IMR-90 (cell line): ENCODE results near the gene SATB2.

Source experiments
- CHD1 ChIP-seq: IDR thresholded peaks from 2 replicates; pipeline ENCODE4 v1.6.1; 2012; ENCODE audit warnings: low read depth, low read length, improper control_type of control experiment
- USF2 ChIP-seq: fragments of 150-350 bp; IDR thresholded peaks from 2 replicates; pipeline ENCODE4 v1.6.1; 2017; ENCODE audit warnings: mild to moderate bottlenecking, antibody characterized with exemption, low read length, low read depth
- TF ChIP-seq, protein P1 (sequence below): conservative IDR thresholded peaks from 2 replicates; pipeline ENCODE4 v1.5.1; 2012; ENCODE audit warnings: mild to moderate bottlenecking, low read depth, low read length, improper control_type of control experiment

DNA sequence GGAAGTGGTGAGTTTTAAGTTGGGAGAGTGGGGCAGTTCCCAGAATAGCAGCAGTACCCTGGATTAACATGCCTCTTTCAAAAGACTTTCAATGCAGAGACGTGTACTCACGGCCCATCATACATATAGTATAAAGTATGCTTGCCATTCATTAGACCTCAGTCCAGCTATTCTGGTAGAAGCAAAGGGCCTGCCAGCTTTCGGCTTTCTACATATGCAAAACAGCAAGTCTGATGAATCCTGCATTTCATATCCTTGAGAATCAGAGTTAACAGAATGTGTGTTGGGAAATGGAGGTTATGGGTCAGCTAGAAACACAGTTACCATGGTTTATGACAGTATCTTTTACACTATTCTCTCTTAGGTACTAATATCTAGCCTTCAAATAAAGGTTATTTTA, 27.5 kb downstream of the SATB2 start:
- TF ChIP-seq CHD1 (no peak), USF2 (no peak)
- TF ChIP-seq, protein P1, sequence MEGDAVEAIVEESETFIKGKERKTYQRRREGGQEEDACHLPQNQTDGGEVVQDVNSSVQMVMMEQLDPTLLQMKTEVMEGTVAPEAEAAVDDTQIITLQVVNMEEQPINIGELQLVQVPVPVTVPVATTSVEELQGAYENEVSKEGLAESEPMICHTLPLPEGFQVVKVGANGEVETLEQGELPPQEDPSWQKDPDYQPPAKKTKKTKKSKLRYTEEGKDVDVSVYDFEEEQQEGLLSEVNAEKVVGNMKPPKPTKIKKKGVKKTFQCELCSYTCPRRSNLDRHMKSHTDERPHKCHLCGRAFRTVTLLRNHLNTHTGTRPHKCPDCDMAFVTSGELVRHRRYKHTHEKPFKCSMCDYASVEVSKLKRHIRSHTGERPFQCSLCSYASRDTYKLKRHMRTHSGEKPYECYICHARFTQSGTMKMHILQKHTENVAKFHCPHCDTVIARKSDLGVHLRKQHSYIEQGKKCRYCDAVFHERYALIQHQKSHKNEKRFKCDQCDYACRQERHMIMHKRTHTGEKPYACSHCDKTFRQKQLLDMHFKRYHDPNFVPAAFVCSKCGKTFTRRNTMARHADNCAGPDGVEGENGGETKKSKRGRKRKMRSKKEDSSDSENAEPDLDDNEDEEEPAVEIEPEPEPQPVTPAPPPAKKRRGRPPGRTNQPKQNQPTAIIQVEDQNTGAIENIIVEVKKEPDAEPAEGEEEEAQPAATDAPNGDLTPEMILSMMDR = no peak
